GM23248 (cell line): ENCODE measurements around the gene VANGL2.

ENCODE experiments used
- EZH2 ChIP-seq: fragments of 200-600 bp; sonication (generic); IDR thresholded peaks from 2 replicates; pipeline ENCODE4 v1.6.1; 2018; ENCODE audit warnings: antibody characterized with exemption, mild to moderate bottlenecking; ENCODE audit not compliant: insufficient read depth, poor library complexity, severe bottlenecking
- EZH2phosphoT487 ChIP-seq: fragments of 200-600 bp; sonication (generic); IDR thresholded peaks from 2 replicates; pipeline ENCODE4 v1.6.1; 2018; ENCODE audit warnings: antibody characterized with exemption, moderate library complexity, mild to moderate bottlenecking, low read depth; ENCODE audit not compliant: insufficient read depth

DNA sequence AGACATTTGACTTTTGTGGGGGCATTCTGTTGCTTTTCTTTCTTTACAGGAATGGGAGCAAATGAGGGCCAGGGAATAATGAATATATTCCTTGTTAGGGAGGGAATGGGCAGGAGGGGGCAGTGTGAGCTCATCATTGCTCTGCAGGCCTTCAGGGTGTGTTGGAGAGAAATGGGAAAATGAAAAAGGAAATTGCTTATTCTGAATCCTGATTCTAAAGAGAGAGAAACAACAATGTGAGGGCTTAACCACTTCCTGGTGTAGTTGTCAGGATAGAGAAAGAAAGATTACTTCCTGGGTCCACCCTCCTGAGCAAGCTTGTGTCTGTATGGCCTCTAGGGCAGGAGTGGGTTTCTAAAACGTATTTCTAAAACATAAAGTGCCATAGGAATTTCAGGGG, 28.3 kb downstream of the VANGL2 start:
- TF ChIP-seq EZH2phosphoT487 (no peak), EZH2 (no peak)
